ENCODE measurements around the gene CBX8.
A peak's percentile ranks its signal among the peaks of the same experiment; 100 is the strongest.

DNA sequence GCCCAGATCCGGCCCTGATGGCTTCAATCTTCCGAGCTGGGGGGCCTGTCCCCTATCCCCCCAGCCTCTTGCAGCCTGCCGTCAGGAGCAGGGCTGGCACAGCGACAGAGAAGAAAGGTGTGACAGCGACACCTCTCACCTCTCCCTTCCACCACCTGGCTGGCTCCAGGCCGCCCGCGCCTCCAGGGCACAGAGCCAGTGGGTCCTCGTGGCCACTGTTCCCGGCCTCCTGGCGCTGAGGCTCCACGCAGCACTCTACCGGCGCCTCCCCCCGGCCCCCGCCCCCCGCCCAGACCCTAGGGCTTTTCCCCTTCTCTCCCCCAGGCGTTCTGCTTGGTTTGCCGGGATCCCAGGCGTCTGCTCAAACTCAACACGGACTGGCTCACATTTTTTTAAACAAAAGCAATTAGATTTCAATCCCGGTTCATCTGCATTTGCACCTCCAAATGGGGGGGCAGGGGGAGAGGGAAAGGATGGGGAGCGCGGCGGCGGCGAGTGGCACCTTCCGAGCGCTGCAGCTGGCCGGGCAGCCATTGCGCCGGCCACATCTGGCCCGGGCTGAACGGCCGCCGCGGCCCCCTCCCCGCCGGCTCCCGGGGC lies 12.8 kb upstream of the CBX8 start:
- peak; percentile 64 for TF ChIP-seq EZH2 (IDR thresholded peaks at IDR 0.05; ENCODE audit: borderline replicate concordance, low read depth, low read length, severe bottlenecking)
- TF ChIP-seq, protein P1, sequence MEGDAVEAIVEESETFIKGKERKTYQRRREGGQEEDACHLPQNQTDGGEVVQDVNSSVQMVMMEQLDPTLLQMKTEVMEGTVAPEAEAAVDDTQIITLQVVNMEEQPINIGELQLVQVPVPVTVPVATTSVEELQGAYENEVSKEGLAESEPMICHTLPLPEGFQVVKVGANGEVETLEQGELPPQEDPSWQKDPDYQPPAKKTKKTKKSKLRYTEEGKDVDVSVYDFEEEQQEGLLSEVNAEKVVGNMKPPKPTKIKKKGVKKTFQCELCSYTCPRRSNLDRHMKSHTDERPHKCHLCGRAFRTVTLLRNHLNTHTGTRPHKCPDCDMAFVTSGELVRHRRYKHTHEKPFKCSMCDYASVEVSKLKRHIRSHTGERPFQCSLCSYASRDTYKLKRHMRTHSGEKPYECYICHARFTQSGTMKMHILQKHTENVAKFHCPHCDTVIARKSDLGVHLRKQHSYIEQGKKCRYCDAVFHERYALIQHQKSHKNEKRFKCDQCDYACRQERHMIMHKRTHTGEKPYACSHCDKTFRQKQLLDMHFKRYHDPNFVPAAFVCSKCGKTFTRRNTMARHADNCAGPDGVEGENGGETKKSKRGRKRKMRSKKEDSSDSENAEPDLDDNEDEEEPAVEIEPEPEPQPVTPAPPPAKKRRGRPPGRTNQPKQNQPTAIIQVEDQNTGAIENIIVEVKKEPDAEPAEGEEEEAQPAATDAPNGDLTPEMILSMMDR (IDR thresholded peaks at IDR 0.05; ENCODE audit: extremely low read depth in 1 of 2, insufficient read depth in 1 of 2, low read depth in 1 of 2, low read length in 2 of 2): no peak
- no peak for TF ChIP-seq MYC (IDR thresholded peaks at IDR 0.05; ENCODE audit: low read depth, low read length)
